GM19351 (cell line): Measurements from ENCODE around the gene COL11A1.
"Not testable (repeated sequence)": the region's sequence is repeated elsewhere in the genome, so short reads cannot be mapped to it uniquely, and the experiment has no call there.

Source experiments
- ATAC-seq: cut with Tn5 transposase; IDR thresholded peaks from one replicate; pipeline ENCODE4 v1.9.1; 2021; ENCODE audit warnings: mild to moderate bottlenecking, moderate library complexity; ENCODE audit not compliant: unreplicated experiment

Gene COL11A1

GRCh38 chr1:102933362-102933761, 175.0 kb downstream of the COL11A1 start:
- not testable (repeated sequence) for ATAC-seq

- ATAC-seq, result no peak
Observed at GRCh38 chr1:102919659-102920058, 188.7 kb downstream of the COL11A1 start.

- no peak for ATAC-seq
Observed at GRCh38 chr1:102901996-102902395, 206.3 kb downstream of the COL11A1 start.

GRCh38 chr1:102899935-102900334, 208.4 kb downstream of the COL11A1 start:
- ATAC-seq, result no peak

GRCh38 chr1:102897557-102897956, 210.8 kb downstream of the COL11A1 start:
- ATAC-seq, result no peak

- no peak for ATAC-seq
Observed at GRCh38 chr1:102896771-102897170, 211.6 kb downstream of the COL11A1 start.

- ATAC-seq, result no peak
Observed at GRCh38 chr1:102896286-102896685, 212.0 kb downstream of the COL11A1 start.

GRCh38 chr1:102891868-102892625, 216.3 kb downstream of the COL11A1 start:
- no peak for ATAC-seq

GRCh38 chr1:102886638-102887037, 221.7 kb downstream of the COL11A1 start:
- no peak for ATAC-seq

- ATAC-seq, result no peak
Observed at GRCh38 chr1:102884238-102884637, 224.1 kb downstream of the COL11A1 start.

GRCh38 chr1:102879439-102879993, 228.8 kb downstream of the COL11A1 start:
- ATAC-seq, result no peak

- no peak for ATAC-seq
Observed at GRCh38 chr1:102875756-102876155, 232.6 kb downstream of the COL11A1 start.

- no peak for ATAC-seq
Observed at GRCh38 chr1:102872526-102872925, 235.8 kb downstream of the COL11A1 start.

- no peak for ATAC-seq
Observed at GRCh38 chr1:102872097-102872496, 236.2 kb downstream of the COL11A1 start.

- ATAC-seq, result no peak
Observed at GRCh38 chr1:102863704-102864103, 244.6 kb downstream of the COL11A1 start.

- ATAC-seq, result no peak
Observed at GRCh38 chr1:102861247-102861646, 247.1 kb downstream of the COL11A1 start.

- ATAC-seq, result no peak
Observed at GRCh38 chr1:102858695-102859094, 249.6 kb downstream of the COL11A1 start.

- ATAC-seq, result no peak
Observed at GRCh38 chr1:102857251-102857650, 251.1 kb downstream of the COL11A1 start.

GRCh38 chr1:102853701-102854187, 254.6 kb downstream of the COL11A1 start:
- no peak for ATAC-seq

- ATAC-seq, result no peak
Observed at GRCh38 chr1:102853136-102853535, 255.2 kb downstream of the COL11A1 start.

GRCh38 chr1:102852613-102853012, 255.7 kb downstream of the COL11A1 start:
- ATAC-seq, result no peak

GRCh38 chr1:102851616-102852015, 256.7 kb downstream of the COL11A1 start:
- no peak for ATAC-seq
